SIG-M5 treated with dmso at 0.1 percent for 504 hours (cell line): Measurements from ENCODE around the gene JMJD6.
"Not testable (repeated sequence)": the region's sequence is repeated elsewhere in the genome, so short reads cannot be mapped to it uniquely, and the experiment has no call there.

ENCODE experiments used
- DNase-seq: peaks from one replicate; lab custom pipeline; 2025; ENCODE audit not compliant: unreplicated experiment; lab: John Stamatoyannopoulos, UW

The JMJD6 gene

DNA sequence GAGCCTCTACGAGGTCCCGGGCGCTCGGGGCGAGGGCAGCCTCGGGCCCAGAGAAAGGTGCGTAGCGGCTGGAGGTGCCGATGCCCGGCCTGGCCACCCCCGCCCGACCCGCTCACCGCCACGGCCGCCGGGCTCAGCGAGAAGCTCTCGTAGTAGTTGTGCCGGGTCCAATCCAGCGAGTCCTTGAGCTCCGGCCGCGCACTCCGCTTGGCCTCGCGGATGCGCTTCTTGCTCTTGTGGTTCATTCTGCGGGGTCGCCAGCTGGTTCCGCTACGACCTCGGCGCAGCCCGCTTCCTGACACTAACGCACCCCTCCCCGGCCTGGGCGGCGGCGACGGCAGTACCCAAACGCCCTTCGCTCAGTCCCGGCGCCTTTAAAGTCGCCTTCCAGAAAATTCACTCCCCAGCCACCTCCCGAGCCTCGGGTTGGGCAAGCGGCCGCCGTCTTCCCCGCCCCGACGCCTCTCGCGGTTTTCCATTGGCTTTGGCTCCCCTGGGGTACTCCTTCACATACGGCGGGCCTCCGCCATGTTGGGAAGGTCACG is at the start of gene JMJD6:
TSS of gene JMJD6 (minus strand) at position 376 of the 545 bp plus-strand sequence. CDS start at position 245, 131 bp downstream.
- peak; percentile 96 for DNase-seq

DNA sequence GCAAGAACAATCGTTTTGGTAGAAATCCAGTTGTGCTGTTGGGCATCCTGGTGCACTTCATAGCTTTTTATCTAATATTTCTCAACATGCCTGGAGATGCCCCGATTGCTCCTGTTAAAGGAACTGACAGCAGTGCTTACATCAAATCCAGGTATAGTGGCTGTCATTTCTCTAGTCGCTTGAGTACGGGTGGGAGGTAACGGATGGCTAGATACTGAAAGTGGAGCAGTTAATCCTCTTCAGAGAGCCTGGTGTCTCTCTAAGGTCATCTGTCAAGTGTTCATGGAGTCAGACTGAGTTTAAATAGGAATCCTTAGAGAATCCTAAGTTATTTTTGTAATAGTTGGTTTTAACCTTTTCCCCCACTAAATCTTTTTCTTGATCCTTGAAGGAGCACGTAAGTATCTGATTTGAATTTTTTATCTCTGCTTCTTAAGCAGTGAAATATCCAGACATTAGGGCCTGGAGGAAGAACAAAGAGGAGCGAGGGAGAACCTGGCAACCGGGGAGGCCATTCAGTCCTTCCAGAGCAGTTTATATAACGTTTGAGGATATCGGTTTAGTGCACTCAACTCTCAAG is 48.7 kb upstream of the JMJD6 start:
- no peak for DNase-seq

DNA sequence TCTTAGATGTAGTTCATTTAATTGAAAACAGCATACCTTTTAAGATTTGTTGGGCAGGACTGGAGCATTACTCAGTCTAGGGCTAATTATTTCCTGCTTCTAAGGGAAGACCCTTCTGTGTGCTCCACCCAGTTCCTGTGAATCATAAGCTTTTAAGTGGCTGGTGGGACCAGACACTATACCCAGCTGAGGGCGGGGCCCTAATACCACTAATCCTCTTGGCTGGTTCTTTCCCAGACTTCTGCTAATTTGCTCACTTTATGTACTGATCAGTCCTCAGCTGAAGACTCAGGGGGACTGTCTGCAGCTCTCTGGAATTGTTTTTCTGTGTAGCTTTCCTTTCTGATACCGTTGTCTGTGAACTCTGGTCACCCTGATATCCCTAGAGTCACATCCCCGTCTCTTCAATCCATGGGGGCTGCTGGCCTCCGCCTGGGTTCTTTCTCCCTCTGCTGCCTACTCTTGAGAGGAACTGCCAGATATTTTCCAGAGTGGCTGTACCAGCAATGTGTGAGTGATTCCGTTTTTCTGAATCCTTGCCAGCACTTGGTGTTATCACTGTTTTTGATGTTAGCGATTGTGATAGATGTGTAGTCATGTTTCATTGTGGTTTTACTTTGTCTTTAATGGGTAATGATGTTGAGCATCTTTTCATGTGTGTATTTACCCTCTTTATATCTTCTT is 46.6 kb upstream of the JMJD6 start:
- DNase-seq = peak; percentile 40

DNA sequence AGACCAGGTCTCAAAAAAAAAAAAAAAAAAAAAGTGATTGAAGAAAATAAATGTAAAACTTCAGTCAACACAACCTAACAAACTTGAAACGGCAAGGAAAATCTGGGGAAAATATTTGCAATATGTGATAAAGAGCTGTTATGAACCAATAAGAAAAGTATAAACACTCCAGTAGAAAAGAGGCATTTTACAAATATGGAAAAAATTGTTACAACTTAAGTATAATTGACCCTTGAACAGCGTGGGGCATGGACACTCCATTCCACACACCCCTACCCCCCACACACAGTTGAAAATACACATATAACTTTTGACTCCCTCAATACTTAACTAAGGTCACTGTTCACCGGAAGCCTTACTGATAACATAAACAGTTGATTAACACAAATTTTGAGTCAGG is 32.2 kb upstream of the JMJD6 start:
- DNase-seq = no peak

DNA sequence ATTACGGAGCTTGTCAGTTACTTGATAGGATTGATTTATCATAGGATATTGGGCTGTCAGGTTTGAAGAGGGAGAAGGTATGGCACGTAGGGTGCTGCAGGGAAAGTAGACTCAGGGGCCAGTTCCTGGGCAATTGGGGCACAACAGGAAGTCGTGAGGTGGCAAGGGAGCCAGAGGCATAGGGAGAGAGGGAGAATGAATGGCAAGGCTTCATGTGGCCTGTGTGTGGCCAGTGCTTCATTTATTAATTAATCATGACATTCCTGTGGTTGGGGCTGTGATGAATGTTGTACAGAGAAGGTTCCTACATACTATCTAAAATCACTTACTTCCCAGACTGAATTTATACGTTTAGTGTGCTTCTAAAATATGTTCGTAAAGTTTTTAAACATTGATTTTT is 30.9 kb upstream of the JMJD6 start:
- DNase-seq = no peak

DNA sequence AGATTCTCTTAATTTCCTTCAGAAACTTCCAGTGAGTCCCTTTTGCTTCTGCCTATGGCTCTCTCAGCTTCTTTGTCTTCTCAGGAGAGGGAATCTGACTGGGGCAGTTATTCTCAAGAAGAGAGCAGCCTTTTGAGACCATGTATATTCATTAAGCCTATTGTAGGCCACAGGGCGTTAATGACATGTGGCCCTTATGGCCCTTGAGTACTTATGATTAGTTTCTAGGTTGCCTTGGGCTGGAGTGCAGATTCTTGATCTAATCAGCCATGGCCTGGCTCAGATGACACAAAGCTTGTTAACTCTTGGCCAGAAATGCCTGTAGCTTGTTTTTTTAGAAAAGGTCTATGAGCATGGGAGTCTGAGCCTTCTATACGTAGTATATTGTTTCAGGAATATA is 28.9 kb upstream of the JMJD6 start:
- DNase-seq = no peak

DNA sequence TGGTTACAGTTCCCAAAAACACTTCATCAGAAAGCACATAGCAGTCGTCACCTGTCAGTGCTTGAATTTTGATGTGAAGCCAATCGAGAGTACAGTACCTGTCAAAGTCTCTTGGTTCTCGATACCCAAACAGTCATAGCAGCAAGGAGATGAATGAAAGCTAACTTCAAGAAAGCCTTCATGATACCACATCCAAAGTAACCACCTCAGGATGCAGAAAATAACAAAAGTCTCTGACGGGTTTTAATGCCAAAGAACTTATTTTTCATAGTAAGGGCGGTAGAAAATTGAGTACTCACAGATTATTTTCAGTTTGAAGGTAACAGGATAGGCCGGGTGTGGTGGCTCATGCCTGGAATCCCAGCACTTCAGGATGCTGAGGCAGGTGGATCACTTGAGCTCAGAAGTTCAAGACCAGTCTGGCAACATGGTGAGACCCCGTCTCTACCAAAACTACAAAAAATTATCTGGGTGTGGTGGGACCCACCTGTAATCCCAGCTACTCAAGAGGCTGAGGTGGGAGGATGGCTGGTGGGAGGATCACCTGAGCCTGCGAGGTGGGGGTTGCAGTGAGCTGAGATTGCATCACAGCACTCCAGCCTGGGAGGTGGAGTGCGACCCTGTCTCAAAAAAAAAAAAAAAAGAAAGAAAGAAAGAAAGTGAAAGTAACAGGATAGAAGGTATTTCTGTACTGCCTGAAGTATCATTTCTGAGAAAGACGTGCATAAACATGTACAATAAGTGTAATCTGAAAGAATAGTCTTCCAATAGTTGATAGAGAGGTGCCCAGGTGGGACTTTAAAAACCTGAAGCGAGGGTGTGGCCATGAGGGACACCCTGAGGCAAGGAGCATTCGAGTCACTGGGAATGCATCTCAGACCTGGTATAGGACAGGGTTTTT is 26.9 kb upstream of the JMJD6 start:
- DNase-seq = no peak

DNA sequence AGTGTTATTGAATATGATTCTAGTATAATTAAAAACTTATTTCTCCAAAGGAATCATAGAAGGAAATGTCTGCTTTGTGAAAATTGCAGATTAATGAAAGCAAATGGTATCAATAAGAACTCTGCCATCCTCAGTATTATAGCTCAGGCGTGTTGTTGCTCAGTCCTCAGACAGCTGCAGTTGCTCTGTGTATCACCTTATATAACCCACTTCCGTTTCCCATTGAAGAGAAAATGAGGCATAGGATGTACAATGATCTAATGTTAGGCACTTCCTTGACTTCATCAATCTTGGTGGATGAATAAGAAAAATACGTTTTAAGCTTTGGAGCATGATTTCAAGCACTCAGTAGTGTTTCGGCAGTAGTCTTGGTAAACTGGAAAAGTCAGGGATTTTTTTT is 25.6 kb upstream of the JMJD6 start:
- DNase-seq = no peak

DNA sequence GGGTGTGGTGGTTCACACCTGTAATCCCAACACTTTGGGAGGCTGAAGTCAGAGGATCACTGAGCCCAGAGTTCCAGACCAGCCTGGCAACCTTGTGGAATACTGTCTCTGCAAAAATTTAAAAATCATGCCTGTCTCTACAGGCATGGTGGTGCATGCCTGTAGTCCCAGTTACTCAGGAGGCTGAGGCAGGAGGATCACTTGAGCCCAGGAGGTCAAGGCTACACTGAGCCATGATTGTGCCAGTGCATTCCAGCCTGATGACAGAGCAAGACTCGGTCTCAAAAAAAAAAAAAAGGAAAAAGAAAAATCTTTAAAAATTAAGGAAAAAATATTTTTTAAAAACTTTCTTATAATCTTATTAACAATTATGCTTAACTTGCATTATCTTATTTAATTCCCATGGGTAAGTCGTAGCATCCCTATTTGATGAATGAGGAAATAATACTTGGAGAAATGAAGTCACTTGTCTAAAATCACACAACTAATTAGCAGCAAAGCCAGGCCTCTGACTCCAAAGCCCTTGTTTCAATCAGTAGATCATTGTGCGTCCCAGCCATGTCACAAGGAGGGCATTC is 25.1 kb upstream of the JMJD6 start:
- DNase-seq = no peak

DNA sequence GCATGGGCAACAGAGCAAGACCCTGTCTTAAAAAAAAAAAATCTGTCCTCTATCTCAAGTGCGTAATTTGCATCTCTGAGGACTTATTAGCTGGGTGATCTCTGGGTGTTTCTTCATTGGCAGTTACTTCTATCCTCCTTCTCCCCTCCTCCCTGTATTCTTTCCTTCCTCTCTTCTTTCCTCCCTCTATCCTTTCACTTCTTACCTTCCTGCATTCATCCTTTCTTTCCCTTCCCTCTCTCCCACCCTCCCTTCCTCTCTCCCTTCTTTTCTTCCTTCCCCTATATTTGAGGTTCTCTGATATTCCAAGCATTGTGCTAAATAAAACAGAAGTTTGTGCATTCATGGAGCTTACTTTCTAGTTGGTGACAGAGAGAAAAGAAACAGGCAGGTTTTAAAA is 22.3 kb upstream of the JMJD6 start:
- no peak for DNase-seq

DNA sequence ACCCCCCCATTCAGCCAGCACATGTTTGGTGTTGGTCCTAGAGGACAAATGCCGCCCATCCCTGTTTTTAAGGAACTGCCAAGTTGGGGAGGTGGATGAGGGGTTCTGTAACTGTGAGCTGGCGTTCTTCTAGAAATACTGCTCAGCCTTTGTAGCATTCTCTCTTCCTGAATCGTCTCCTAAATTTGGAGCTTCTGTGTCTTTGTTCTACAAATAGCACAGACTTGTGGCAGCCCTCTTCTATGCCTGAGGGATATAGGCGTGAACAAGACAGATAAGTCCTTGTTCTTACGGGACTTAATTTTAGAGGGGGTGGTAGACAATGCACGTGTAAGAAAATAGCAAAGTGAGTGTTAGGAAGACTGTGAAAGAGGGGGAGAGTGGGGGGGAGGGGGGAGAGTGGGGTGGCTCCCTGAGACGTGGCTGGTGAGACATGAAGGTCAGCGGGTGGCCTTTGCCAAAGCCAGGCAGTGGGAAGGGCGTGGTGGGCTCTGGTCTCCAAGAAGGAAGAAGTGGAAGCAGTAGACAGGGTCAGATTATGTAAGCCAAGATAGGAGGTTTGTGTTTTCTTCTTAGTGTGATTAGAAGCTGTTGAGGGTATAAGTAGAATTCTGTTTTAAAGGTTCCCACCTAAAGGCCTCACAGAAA is 21.4 kb upstream of the JMJD6 start:
- DNase-seq = peak; percentile 29

DNA sequence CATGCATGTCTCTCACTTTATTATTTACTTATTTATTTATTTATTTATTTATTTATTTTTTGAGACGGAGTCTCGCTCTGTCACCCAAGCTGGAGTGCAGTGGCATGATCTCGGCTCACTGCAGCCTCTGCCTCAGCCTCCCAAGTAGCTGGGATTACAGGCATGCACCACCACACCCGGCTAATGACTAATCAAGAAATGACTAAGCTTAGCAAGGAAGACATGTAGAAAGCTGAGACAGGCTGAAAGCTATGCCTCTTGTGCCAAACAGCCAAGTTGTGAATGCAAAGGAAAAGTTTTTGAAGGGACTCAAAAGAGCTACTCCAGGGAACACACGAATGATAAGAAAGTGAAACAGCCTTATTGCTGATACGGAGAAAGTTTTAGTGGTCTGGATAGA is 19.4 kb upstream of the JMJD6 start:
- DNase-seq = not testable (repeated sequence)

DNA sequence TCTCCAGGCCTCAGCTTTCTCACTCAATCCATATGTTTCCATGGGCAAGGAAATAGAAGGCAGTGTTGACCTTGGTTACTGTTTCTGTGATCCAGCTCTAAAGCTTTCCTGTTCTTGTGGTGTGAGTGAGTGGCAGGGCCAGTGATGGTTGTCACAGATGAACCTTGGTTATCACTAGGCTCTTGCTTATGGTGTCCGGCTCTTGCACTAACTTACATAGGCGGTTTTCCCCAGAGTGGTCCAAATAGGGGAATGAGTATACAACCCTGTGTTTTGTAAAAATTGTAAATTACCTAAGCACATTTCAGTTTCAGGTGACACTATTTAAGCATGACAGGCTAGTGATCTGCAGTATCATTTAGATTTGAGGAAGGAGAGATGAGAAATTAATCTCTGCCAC is 18.3 kb upstream of the JMJD6 start:
- no peak for DNase-seq

DNA sequence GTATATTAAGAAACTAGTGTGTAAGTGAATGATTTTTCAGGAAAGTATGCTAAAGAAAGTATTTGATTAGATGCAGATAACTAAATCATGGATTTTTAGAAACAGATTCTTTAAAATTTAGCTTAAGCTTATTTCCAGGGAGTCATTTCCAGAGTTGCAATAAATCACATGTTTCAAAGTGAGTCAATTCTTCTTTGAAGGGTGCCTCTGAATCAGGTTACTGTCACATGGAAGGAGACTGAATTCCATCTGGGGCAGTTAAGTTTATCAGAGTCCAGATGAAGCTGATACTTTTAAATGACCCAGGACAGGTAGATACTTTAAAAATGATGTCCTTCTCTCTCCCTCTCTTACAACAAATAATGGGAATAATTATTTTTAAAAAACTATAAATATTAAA is 16.6 kb upstream of the JMJD6 start:
- DNase-seq = no peak

DNA sequence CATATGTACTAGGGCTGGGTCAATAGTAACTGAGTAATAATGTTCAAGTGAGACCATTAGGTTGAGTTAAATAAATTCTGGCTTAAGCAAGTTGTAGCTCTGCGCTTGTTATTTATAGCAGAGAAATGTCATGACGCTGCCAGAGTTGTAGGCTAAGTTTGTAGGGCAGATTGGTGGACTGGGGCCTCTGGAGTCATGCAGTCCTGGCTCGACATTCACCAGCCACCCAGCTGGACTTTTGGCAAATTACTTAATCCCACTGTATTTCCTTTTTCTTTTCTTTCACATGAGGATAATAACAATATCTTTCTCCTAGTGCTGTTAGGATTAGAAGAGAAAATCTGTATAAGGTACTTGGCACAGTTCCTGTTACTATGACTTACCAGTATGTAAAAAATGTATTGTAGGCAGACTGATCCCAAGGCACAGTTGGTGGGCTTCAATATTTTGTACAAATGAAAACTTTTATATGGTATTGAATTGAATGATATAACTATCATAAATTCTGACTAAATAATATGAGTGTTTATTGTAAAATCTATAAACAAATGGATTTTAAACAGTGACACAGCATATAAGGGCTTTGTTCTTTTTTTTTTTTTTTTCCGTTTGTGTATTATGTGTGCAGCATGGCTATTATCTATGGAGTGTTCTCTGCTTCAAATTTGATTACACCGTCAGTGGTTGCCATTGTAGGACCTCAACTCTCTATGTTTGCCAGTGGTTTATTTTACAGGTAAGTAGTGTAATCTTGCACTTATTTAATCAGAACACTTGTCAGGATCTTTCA is 14.1 kb upstream of the JMJD6 start:
- no peak for DNase-seq

DNA sequence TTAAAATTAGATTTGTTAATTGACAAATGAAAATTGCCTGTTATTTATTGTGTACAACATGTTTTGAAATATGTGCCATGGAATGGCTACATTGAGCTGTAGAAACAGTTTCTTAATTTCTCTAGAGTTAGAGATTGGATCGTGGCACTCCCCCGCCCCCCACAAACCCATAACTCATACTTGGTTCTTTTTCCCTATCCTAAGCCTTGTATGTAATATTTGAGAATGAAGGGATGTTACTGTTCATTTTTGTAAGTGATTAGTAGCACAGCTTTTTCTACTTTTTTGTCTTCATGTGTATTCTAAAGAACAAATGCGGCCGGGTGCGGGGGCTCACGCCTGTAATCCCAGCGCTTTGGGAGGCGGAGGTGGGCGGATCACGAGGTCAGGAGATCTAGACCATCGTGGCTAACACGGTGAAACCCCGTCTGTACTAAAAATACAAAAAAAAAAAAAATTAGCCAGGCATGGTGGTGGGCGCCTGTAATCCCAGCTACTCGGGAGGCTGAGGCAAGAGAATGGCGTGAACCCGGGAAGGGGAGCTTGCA is 13.2 kb upstream of the JMJD6 start:
- DNase-seq = not testable (repeated sequence)

DNA sequence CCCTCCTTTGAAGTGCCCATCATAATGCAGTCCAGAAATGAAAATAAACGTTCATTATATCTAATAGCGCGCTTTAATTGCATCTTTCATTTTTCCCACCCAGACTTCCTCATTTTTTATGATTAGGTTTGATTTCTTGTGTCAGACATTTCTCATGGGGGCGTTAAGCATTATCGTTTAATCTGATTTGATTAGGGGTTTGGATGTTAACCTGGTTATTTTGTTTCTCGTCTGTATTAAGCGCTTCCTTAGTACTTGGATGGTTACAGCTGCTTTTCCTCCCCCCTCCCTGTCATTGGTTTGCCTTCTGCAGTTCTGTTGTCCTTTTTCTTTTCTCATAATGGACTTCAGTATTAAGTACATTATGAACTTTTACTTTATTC is 12.1 kb upstream of the JMJD6 start:
- DNase-seq = no peak

DNA sequence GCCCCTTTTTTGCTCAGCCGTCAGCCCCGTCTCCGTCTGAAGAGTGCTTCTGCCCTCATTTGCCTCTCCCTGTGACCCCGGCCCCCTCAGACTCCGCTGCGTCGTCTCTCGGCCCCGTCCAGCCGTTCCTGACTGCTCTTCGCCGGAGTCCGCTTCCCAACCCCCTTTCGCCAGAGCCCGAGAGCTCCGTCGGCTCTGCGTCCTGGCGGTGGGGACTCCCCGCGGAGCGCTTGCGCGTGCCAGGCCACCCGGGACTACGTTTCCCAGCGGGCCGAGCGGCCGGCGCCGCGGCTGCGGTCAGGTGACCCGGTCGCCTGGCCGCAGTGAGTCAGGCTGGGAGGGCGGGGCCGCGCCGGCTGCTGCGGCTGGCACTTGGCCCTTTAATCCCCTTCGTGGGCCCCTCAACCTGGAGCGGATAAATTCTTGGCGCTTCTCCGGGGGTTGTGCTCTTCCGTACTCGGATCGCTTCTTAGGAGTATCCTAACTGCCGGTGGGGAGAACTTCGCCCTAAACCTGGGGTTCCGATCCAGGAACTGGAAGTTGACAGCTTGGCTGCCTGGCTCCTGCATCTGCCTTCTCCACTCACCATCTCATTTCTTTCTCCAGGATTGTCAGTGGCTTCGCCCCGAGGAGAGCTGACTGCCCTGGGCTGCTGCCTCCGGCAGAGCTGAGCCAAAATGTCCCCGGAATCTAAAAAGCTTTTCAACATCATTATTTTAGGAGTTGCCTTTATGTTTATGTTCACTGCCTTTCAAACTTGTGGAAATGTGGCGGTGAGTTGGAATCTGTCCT is 11.5 kb upstream of the JMJD6 start, which contains the start of gene MFSD11:
TSS of gene MFSD11 (plus strand) at position 444 of the 792 bp plus-strand sequence. CDS start at position 678, 234 bp downstream.
- DNase-seq = peak; percentile 94
